Myocyte (in vitro differentiated cells): Measurements from ENCODE around the gene C1QBP. TPM values are rescaled to one million over a fixed set of nuclear protein-coding genes. Genes with fewer than 3 reads are reported as not detected.
A peak's percentile ranks its signal among the peaks of the same experiment; 100 is the strongest.
"Not testable (repeated sequence)": the region's sequence is repeated elsewhere in the genome, so short reads cannot be mapped to it uniquely, and the experiment has no call there.

Experiments used
- DNase-seq: peaks from one replicate; pipeline ENCODE4 v3.0.0-alpha.2; 2012; ENCODE audit warnings: low read depth
- total RNA-seq: library from RNA; depleted of rRNA; stranded (reverse); fragments of >200 nt; gene quantifications from 2 replicates; pipeline ENCODE4 v1.2.3, GENCODE V29; 2014

The C1QBP gene
- total RNA-seq, 1 donor from 2014 or later, result 195 TPM

DNA sequence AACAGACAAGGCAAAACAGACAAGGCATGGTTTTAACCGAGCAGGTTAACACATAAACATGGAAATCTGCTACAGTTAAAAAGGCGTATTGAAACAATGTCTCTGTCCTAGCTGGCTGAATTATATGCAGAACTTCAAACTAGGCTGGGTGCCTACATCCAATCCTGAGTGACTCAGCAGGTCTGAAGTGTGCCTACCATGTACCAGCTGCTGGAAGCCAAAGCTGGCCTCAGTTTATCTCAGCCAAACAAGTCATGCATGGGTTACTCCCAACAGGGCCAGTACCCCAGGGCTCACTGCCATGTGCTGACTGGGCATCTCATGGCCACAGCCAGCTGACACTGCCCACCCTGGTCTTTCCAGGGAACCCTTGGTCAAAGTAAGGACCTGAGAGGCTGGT is 4.0 kb downstream of the C1QBP start:
- DNase-seq, result no peak

DNA sequence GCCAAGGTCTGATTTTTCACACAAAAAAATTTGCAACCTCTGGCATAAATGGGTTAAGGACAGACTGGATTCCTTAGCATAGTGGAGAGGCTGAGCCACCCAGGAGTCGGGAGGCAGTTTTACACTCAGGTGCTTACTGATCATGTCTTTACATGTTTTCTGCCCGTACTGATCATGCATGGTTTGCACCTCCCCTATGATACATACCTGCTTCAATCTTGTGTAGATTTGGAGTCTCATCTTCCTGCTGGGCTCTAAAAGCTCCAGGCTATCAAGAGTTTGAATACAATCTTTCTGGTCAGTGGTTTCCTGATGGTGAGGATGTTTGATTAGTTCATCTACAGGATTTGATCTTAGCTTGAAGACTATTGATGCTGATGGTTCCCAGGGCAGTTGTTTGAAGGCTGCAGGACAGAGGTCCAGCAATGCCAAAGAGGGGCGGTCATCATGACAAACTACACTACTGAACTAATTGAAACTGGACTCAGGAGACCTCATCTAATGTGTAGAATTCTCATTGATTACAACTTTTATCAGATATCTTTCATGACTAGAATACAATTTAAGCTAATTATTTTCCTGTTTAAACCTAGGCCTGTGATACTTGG is 6.9 kb downstream of the C1QBP start:
- no peak for DNase-seq

DNA sequence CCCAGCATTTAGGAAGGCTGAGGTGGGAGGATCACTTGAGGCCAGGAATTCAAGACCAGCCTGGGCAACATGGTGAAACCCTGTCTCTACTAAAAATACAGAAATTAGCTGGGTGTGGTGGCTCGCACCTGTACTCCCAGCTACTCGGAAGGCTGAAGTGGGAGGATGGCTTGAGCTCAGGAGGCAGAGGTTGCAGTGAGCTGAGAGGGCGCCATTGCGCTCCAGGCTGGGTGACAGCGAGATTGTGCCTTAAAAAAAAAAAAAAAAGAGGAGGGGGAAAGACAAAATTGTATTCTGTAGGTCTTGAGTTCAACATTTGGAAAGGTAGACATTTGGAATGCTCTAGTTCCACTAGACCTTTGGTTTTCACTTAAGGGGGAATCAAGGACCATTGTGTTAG is 7.7 kb downstream of the C1QBP start:
- DNase-seq, result not testable (repeated sequence)

DNA sequence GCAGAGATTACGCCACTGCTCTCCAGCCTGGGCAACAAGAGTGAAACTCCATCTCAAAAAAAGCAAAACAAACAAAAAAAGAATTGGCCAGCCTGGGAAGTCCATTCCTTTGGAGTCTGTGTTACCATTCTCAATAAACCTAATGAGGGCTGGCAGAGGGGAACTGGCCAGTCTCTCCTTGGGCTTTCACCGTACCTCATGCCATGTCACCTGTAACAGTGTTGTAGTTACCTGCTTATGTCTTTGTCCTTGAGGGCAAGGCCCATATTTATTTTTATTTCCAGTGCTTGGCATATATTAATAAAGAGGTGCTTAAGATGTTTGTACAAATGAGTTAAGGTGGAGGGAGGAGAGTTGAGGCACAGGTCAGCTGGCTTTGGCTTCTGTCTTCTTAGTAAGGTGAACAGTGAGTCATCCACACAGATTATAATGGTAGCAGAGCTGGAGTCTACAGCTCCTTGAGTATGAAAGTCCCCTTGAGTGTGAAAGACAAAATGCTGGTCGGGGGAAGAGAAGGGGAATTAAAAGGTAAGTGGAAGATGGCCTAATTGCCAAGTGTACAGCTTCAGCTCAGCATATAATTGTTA is 8.4 kb downstream of the C1QBP start:
- no peak for DNase-seq

DNA sequence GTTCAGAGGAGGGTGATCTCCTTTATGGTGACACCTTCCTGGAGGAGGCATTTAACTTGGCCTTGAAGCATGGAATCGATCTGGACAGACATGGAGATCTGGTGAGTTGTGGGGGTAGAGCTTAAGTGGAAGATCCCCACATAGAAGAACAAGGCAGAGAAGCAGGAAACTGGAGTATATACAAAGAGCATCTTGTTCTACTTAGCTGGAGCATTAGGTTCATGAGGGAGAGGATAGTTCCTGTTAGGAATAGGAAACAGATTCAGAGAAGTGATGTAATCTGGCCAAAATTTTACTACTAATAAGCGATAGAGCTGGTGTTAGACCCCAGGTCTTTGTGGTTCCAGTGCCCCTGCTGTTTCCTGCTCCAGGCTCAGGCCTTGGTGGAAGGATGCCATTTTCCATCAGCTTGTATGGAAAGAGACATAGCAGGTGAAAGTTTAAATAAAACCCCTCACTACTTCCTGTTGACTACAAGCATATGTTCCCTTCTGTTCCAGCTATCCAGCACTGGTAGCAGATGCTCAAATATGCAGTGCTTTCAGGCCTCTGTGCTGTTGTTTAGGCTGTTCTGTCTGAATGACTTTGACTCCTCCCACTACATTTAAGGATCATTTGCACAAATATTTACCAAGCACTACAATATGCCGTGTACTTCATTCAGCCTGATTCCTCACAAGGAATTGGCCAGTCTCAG is 9.6 kb downstream of the C1QBP start:
- no peak for DNase-seq

DNA sequence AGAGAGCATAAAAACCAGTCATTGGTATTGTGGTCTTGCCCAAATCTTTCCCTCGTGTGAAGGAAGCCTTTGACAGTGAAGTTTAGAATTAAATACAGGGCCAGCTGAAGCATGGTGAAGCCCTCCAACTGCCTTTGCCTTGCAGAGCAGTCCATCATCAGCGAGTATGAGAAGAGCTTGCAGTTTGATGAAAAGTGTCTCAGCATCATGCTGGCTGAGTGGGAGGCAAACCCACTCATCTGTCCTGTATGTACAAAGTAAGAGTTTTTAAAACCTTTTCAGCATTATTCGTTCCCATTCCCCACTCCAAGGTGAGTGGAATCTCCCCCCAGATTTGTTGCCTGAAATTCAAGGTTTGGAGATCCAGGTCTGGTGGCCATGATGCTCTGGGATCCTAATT is 13.1 kb downstream of the C1QBP start:
- no peak for DNase-seq

DNA sequence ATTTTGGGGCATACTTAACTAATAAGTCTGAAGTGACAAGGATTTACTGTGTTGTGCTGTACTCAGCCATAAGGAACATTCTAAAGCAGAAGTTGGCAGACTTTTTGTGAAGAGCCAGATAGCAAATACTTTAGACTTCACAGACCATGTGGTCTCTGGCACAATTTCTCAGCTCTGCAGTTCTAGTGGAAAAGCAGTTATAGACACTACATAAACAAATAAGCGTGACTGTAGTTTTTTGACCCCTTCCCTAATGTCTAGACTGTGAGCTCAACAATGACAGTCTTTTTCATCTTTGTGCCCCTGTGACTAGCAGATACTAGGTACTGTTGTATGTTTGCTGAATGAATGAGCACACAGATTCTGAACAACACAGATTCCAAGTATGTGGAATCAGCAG is 14.0 kb downstream of the C1QBP start:
- no peak for DNase-seq

DNA sequence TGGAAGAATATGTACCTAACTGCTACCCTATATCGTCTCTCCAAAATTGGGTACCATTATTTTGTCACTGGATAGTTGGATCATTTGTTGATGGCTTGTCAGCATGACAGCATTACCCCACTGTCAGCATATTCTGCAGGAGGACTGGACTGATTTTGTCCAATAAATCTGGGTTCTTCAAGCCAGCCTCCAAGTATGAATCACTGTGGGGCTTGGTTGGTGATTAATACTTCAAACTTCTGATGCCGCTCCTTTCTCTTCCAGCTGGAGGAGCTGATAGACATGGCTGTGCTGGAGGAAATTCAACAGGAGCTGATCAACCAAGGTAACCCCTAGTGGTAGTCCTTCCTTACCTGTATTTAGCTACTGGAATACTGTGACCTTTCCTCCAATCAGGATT is 16.4 kb downstream of the C1QBP start:
- peak; percentile 74 for DNase-seq

DNA sequence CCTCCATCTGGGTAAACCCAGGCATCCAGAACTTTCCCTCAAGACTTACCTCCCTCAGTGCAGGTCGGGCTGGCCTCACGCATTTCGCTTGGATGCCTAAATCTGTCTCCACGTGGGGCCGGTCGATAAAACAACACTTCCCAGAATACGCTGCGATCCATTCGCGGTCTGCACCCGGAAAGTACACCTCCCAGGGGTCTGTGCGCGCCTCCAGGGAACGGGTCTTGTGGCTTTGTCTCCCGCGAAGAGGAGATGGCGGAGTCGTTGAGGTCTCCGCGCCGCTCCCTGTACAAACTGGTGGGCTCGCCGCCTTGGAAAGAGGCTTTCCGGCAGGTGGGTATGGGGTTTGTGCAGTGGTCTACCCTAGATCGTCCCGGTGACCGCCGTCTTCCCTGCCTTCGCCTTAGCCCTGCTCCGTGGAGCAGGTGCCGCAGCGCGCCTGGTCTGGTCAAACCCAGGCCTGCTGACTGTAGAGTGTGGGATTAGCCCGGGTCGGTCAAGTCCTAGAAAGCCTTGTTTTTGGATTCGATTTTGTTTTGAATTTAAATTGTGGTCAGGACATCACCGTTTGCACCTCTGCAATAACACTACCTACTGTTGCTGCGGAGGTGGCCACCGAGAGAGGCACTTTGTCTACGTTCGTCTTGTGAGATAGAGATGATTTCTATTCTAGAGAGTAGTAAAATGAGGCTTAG is 18.8 kb downstream of the C1QBP start, which contains the start of gene RPAIN:
Gene RPAIN, plus strand, starts transcription at position 224 of the 695 bp plus-strand sequence. Its CDS starts 29 bp downstream, at position 253.
- peak; percentile 94 for DNase-seq

DNA sequence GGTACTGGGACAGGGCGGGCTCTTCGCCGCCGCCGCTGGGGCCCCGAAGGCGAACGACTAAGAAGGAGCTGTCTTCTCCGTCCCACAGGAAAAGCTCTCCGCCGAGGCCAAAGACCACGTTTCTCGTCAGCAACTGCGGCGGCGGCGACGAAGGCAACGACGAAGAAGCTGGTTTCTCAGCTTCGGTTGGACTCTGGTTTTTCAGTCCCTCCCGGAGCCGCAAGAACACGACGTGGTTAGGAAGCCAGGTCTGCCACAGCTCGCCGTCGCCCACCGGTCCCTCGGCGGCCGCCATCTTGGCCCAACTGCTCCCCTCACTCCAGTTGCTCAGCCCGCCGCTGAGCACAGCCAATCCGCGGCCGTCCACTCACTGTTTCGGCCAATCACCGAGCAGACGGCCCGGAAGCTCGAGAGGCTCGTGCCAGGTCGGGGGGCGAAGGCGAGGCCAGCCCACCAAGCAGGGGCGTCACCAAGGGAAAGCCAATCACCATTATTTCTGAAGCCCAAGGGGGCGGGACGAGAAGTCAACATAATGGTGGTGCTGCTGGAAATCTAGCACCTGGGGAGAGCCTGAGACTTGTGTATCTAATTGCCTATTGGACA is 19.5 kb downstream of the C1QBP start, which contains the start of gene NUP88:
Gene NUP88, minus strand, starts transcription at position 307 of the 603 bp plus-strand sequence. Its CDS starts 12 bp downstream, at position 295.
- DNase-seq, result peak; percentile 99

DNA sequence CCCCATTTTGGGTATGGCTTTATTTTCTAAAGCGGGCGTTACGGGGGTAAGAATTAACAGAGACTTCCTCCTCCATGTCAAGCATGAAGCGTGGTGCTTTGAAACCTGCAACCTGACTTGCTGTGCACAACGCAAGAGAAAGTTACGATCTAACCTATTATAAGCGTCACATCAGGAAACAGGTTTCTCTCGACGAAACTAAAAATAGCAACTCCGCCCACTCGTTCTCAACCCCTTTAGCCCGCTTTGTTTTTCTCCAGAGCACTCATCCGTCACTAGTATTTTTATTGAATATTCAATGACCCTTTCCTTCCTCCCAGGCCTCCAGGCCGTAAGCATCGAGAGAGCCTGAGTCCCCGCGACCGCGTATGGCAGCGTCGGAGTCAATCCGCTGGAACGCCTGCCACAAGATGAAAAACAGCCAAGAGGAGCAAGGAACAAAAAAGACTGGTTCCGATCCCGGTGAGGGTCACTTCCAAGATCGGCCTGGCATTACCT is 20.0 kb downstream of the C1QBP start:
- peak; percentile 38 for DNase-seq

DNA sequence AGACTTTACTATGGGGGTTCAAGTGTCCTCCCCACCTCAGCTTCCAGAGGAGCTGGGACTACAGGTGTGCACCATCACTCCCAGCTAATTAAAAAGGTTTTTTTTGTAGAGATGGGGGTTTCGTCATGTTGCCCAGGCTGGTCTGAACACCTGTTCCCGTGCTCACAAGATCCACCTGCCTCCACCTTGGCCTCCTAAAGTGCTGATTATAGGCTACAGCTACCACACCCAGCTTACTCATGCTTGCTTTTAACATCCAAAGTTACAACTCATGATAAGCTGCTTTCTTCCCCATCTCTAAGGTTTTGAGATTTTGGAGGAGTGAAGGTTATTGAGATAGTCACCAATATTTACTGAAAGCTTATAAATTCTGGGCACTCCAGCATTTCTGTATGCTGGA is 22.1 kb downstream of the C1QBP start:
- DNase-seq, result no peak

DNA sequence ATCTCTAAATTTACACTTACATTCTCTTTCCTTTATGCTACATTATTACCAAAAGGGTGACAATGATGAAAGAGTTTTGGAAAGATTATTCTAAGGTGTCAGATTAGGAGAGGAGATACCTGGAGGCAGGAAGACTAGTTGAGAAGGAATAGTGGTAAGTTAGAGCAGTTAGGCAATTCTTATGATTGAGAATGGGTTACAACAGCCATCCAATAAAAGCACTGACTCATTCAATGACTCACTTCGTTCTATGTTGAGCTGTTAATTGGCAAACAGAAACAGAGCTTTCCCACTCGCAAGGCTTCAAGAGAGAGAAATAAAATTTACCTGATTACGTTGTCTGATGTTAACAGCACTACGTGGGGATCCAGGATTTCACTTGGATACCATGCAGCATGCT is 25.3 kb downstream of the C1QBP start:
- DNase-seq, result peak; percentile 63

DNA sequence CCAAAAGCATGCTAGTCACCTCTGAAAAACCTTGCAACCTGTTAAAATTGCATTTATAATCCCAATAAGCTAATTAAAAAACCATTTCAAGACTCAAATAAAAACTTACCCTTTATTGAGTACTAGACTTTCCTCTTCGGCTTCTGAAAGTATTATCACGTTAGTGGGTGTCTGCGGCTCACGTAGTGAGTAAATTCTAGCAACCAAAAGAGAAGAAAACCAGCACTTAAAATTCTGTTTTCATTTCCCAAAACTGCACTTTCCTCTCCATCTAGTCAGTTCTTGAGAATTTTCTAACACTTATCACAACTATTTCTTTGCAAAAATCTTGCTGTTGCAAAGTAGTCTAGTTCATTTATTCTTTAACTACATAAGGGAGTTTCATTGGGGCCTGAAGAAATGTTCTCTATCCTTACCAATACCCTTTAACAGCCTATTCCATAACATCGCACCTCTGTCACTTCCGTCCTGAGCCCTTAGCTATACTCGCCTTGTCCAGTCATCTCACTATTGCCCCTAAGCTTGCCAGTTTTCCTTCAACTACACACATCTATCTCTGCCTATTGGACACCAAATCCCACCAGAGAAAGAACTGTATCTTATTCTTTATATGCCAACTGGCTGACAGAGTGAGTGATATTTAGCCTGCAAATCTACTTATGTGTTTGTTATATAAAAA is 28.2 kb downstream of the C1QBP start:
- DNase-seq, result no peak

DNA sequence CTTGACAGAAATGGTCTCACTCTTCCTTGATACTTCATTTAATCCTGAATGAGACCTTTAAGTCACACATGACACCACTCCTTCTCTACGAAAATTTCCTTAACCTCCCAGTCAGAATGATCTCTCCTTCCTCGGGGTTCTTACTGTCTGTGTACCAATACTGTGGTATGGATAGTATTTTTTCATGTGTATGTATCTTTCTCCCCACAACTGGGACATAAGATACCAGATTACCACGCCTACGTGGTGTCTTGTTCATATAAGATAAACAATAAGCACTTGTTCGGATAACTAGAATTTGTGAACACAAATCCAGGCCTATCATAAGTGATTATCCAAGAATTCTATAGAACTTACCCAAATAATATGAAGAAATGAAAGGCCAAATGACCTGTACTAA is 30.8 kb downstream of the C1QBP start:
- DNase-seq, result no peak

DNA sequence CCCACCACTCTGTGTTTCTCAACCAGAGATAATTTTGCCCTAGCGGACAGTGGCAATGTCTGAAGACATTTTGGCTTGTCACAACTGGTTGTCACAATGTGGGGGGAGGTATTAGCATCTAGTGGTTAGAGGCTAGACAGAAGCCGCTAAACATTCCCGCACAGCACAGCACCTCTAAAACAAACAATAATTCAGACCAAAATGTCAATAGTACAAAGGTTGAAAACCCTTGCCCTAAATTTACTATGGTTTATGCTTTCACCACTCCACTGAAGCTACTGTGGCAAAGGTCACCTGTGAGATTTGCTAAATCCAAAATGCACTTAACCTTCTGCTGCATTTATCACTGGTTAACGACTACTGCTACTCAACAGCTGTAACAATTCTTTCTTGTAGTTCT is 33.6 kb downstream of the C1QBP start:
- DNase-seq, result no peak

DNA sequence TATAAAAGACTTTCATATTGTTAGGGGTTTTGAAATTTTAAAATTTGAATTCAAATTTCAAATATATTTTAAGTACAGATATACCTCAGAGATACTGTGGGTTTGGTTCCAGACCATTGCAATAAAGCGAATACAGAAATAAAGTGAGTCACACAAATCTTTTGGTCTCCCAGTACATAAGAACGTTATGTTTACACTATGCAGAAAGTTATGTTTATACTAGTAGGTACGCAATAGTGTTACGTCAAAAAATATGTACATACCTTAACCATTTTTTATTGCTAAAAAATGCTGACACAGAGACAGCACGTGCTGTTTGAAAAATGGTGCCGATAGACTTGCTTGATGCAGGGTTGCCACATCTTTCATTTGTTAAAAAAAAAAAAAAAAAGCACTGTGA is 39.2 kb downstream of the C1QBP start:
- no peak for DNase-seq

DNA sequence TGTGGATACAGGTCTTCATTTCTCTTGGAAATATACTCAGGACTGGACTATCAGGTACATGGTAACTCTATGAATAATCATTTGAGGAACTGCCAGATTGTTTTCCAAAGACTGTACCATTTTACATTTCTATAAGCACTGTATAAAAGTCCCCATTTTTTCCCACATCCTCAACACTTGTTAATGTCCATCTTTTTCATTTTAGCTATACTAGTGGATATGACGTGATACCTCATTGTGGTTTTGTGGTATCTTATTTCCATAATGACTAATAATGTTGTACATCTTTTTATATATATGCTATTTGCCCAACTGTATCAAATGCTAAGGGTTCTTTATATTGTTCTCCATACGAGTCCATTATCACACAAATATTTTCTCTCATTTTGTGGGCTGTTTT is 42.3 kb downstream of the C1QBP start:
- DNase-seq, result no peak

DNA sequence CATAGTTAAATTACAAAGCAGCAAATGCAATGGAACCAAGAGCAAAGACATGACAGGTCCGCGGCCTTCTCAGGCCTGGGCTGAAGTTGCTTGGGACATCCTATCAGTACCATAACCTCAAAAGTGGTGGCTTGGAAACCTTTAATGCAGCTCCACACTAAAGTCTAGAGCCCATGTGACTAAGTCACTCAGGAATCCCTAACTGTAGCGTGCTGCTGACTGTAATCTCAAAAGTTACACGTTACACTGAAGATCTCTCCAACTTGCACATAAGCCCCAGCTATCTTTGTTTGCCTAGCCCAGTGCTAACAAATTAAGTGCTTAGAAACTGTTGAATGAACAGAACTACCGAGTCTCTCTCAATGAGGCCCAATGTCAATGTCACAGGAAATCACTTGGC is 47.3 kb downstream of the C1QBP start:
- no peak for DNase-seq
